ENCODE measurements around the gene RNF181. TPM values are rescaled to one million over a fixed set of nuclear protein-coding genes. Genes with fewer than 3 reads are reported as not detected.

RNF181 gene
- polyA plus RNA-seq, 2 of the 4 experiments (the other 2 are of a cell fraction), result 189 to 287 TPM

- FAIRE-seq (no peak), ATAC-seq (no peak)
Observed at GRCh38 chr2:85549826-85550225, 45.7 kb upstream of the RNF181 start.

DNA sequence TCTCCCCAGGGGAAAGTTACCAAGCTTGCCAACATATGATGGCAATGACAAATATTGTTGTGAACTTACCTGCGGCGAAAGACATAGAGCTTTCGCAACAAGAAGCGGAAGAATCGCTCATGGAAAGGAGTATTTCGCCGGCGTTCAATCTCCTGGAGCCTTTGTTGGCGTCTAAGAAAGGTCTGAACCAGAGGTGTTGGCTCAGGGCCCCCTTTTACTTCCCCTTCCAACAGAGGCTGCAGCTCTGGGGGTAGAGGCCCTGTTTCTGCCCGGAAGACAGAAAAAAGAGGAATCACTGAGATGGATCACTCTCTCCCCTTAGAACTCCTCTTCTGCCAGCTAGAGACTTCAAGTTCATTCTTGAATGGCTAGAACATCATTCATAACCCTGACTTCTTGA is 45.1 kb upstream of the RNF181 start:
- FAIRE-seq, result no peak
- CTCF ChIA-PET, result interaction anchor here (0.5 to 35.5 kb wide), 20 partner anchors 11 to 241 kb away, joined by 3 to 1185 read pairs (median 4); partner anchors contain the start of genes CAPG, GGCX, MAT2A and SH2D6

More at GRCh38 chr2:85549826-85550225, 45.7 kb upstream of the RNF181 start:
- TF ChIP-seq ZNF302 (CRISPR knock-in tag; IDR thresholded peaks at IDR 0.05), result no peak
- no peak for TF ChIP-seq ZC3H11A (IDR thresholded peaks at IDR 0.05)
- TF ChIP-seq FOSL2 (IDR thresholded peaks at IDR 0.05), result no peak
- TF ChIP-seq FOSL2 (CRISPR knock-in tag; IDR thresholded peaks at IDR 0.05), result no peak
- no peak for TF ChIP-seq TP53 (CRISPR knock-in tag; IDR thresholded peaks at IDR 0.05)
- Histone ChIP-seq H3K4me3 (no peak overlapping the region), H3K4me1 (peaks cover 31% of the 10 kb centered on the region), H3K4me2 (no peak overlapping the region), H3K27ac (peak overlapping the region in 1 of 2 experiments; percentile 23; a peak in 1 of 6 replicates), H3K9me3 (no peaks in the 10 kb centered on the region)
- DNase-seq (ENCODE audit: low read depth in 1 of 2, low spot score in 1 of 2), result no peak
- POLR2A ChIA-PET, result interaction anchor here (0.7 to 9.0 kb wide), 3 partner anchors 10 to 130 kb away, joined by 3 to 116 read pairs (median 109); partner anchors contain the start of genes MAT2A and SH2D6
- 62% methylated on average over 4 of the region's 4 CpGs for WGBS (ENCODE audit: missing lambda C conversion rate)
- CTCF ChIA-PET, result interaction anchor here (0.8 to 35.5 kb wide), 11 partner anchors 10 to 240 kb away, joined by 3 to 1185 read pairs (median 5); partner anchors contain the start of genes CAPG, GGCX, MAT2A and SH2D6

DNA sequence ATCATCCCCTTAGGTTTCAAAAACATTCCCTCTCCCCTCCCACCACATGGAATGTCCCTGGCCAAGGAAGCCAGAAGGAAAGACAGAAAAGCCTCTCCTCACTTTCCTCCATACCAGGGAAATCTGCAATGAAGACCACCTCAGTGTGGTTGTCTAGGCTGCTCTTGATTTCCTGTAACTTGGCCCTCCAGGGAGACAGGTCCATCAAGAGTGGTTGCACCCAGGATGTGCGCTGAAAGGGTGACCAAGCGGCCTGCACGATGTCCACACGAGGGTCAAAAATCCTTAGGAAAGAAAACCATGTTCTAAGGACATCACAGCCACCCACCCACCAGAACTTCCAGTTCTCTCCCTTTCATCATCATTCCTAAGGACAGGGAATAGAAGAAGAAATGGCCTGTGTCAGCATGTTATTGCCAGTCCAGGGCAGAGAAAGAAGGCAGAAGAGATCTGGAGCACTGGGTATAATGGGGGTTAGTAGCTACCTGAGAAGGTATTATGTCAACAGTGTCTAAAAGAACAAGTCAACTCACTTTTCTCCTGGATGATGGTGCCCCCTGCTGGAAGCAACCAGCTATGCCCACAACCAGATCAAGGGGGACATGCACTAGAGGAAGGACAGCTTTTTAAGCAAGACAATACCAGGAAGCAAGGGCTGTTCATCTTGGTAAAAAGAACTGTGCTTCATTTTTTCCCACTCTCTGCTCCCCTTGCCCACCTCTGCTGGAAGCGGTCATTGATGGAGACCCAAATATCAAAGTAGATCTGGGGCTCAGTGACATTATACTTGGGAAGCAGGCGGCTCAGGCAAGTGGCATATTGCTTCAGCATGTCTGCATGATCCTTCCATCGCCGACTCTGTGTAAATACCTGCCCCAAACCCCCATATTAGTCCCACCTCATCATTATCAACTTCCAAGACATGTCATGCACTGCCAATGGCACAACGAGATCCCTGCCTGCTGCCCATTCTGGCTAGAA is 43.6 kb upstream of the RNF181 start:
- ChIA-PET CTCF (interaction anchor here (0.5 to 35.5 kb wide), 49 partner anchors 9 to 537 kb away, joined by 3 to 1185 read pairs (median 5); partner anchors contain the start of genes CAPG, GGCX, MAT2A and RNF181), POLR2A (interaction anchor here (0.6 to 9.0 kb wide), 6 partner anchors 9 to 224 kb away, joined by 3 to 116 read pairs (median 6); partner anchors contain the start of genes GGCX, MAT2A, RNF181 and SH2D6)
- H3K9me3 ChIP-seq, result no peaks in the 10 kb centered on the region
- ATAC-seq (peak; percentile 52 to 64), FAIRE-seq (peak; percentile 92), DNase-seq (ENCODE audit: low read depth in 1 of 2, low spot score in 1 of 2) (peak in 1 of 2 experiments; percentile 87)
- no peak overlapping the region for H3K4me2 ChIP-seq
- peak overlapping the region; percentile 34 to 45; a peak in 5 of 6 replicates for H3K27ac ChIP-seq
- 44% methylated on average over 9 of the region's 9 CpGs for WGBS (ENCODE audit: missing lambda C conversion rate)
- no peak overlapping the region for H3K4me3 ChIP-seq
- TF ChIP-seq POLR2AphosphoS2 (conservative IDR thresholded peaks at IDR 0.05; ENCODE audit: low read length), result no peak
- TF ChIP-seq MAFK (IDR thresholded peaks at IDR 0.05; ENCODE audit: partially characterized antibody), result peak; percentile 82
- peak; percentile 99 for TF ChIP-seq SMC3 (IDR thresholded peaks at IDR 0.05)
- peak; percentile 99 to 100 for TF ChIP-seq RAD21 (conservative IDR thresholded peaks at IDR 0.05 in 1 of 2, IDR thresholded peaks at IDR 0.05 in 1 of 2)
- TF ChIP-seq CTCF (IDR thresholded peaks at IDR 0.05), result peak; percentile 98
- peaks cover 10% of the 10 kb centered on the region for H3K4me1 ChIP-seq

More for the DNA sequence above, 45.1 kb upstream of the RNF181 start:
- POLR2A ChIA-PET, result interaction anchor here (0.7 to 9.0 kb wide), 4 partner anchors 11 to 130 kb away, joined by 3 to 116 read pairs (median 57); partner anchors contain the start of genes MAT2A and SH2D6
- ATAC-seq (no peak), DNase-seq (ENCODE audit: low read depth in 1 of 2, low spot score in 1 of 2) (no peak)
- H3K4me3 ChIP-seq, result no peak overlapping the region
- H3K4me1 ChIP-seq, result peaks cover 25% of the 10 kb centered on the region
- TF ChIP-seq ZC3H11A (IDR thresholded peaks at IDR 0.05), result no peak
- no peak for TF ChIP-seq E2F6 (IDR thresholded peaks at IDR 0.05; ENCODE audit: borderline replicate concordance, low read depth)
- no peak for TF ChIP-seq RNF2 (IDR thresholded peaks at IDR 0.05; ENCODE audit: borderline replicate concordance, low read depth)
- TF ChIP-seq ESRRA (IDR thresholded peaks at IDR 0.05; ENCODE audit: borderline replicate concordance, low read length), result no peak
- TF ChIP-seq TFCP2L1 (CRISPR knock-in tag; IDR thresholded peaks at IDR 0.05), result no peak
- no peak for TF ChIP-seq ZFP36 (IDR thresholded peaks at IDR 0.05; ENCODE audit: borderline replicate concordance, partially characterized antibody)
- no peak for TF ChIP-seq FOSL2 (IDR thresholded peaks at IDR 0.05)
- TF ChIP-seq FOSL2 (CRISPR knock-in tag; IDR thresholded peaks at IDR 0.05), result no peak
- TF ChIP-seq PHF8 (IDR thresholded peaks at IDR 0.05; ENCODE audit: borderline replicate concordance, low read depth), result no peak
- TF ChIP-seq KDM1A (IDR thresholded peaks at IDR 0.05; ENCODE audit: low read depth), result no peak
- TF ChIP-seq NR3C1 (IDR thresholded peaks at IDR 0.05), result no peak
- no peak for TF ChIP-seq NFE2L2 (conservative IDR thresholded peaks at IDR 0.05; ENCODE audit: low read length)
- no peak for TF ChIP-seq POLR2A (IDR thresholded peaks at IDR 0.05; ENCODE audit: low read length)
- no peak for TF ChIP-seq EHF (CRISPR knock-in tag; IDR thresholded peaks at IDR 0.05)
- no peak for TF ChIP-seq JUNB (IDR thresholded peaks at IDR 0.05)
- no peaks in the 10 kb centered on the region for H3K9me3 ChIP-seq
- 94% methylated on average over 10 of the region's 10 CpGs for whole genome bisulfite sequencing (ENCODE audit: missing lambda C conversion rate)
- H3K4me2 ChIP-seq, result no peak overlapping the region
- peak overlapping the region in 1 of 2 experiments; percentile 23; a peak in 2 of 6 replicates for H3K27ac ChIP-seq
